GM23338 (cell line): ENCODE data around the gene ZNF277.

ENCODE experiments used
- CREB1 ChIP-seq: fragments of 250-450 bp; sonication (Bioruptor Pico); IDR thresholded peaks from 2 replicates; pipeline ENCODE4 v1.5.0; 2020; ENCODE audit warnings: low read depth, mild to moderate bottlenecking, moderate library complexity
- EZH2 ChIP-seq: fragments of 200-600 bp; sonication (generic); IDR thresholded peaks from one replicate; pipeline ENCODE4 v1.8.0; 2017; ENCODE audit warnings: antibody characterized with exemption, mild to moderate bottlenecking, low read depth; ENCODE audit not compliant: unreplicated experiment
- EZH2phosphoT487 ChIP-seq: fragments of 200-600 bp; sonication (generic); IDR thresholded peaks from one replicate; pipeline ENCODE4 v1.8.1; 2018; ENCODE audit warnings: antibody characterized with exemption; ENCODE audit not compliant: unreplicated experiment
- JUNB ChIP-seq: IDR thresholded peaks from one replicate; pipeline ENCODE4 v1.6.1; 2016; ENCODE audit warnings: antibody characterized with exemption; ENCODE audit not compliant: unreplicated experiment
- NANOG ChIP-seq: IDR thresholded peaks from 2 replicates; pipeline ENCODE4 v1.6.1; 2016; ENCODE audit warnings: antibody characterized with exemption, borderline replicate concordance
- POLR2AphosphoS5 ChIP-seq: IDR thresholded peaks from 2 replicates; pipeline ENCODE4 v1.6.1; 2016; ENCODE audit warnings: antibody characterized with exemption, low read depth
- REST ChIP-seq: IDR thresholded peaks from one replicate; pipeline ENCODE4 v1.6.1; 2018; ENCODE audit warnings: antibody characterized with exemption; ENCODE audit not compliant: unreplicated experiment
- STAT1 ChIP-seq: IDR thresholded peaks from one replicate; pipeline ENCODE4 v1.6.1; 2016; ENCODE audit warnings: antibody characterized with exemption; ENCODE audit not compliant: unreplicated experiment
- ZNF114 ChIP-seq: fragments of 250-450 bp; sonication (Bioruptor Pico); IDR thresholded peaks from 2 replicates; pipeline ENCODE4 v1.5.0; 2020; ENCODE audit warnings: mild to moderate bottlenecking, moderate library complexity
- TF ChIP-seq, protein P1 (sequence below), 2 experiments: fragments of 200-600 bp in 1 of 2; sonication (generic) in 1 of 2; conservative IDR thresholded peaks; 2 replicates each; pipeline versions ENCODE4 v1.5.1 to v1.6.1; 2016 to 2017; ENCODE audit warnings: antibody characterized with exemption in 2 of 2, low read depth in 2 of 2, mild to moderate bottlenecking in 2 of 2, moderate library complexity in 1 of 2

- TF ChIP-seq POLR2AphosphoS5 = no peak
- TF ChIP-seq, protein P1, sequence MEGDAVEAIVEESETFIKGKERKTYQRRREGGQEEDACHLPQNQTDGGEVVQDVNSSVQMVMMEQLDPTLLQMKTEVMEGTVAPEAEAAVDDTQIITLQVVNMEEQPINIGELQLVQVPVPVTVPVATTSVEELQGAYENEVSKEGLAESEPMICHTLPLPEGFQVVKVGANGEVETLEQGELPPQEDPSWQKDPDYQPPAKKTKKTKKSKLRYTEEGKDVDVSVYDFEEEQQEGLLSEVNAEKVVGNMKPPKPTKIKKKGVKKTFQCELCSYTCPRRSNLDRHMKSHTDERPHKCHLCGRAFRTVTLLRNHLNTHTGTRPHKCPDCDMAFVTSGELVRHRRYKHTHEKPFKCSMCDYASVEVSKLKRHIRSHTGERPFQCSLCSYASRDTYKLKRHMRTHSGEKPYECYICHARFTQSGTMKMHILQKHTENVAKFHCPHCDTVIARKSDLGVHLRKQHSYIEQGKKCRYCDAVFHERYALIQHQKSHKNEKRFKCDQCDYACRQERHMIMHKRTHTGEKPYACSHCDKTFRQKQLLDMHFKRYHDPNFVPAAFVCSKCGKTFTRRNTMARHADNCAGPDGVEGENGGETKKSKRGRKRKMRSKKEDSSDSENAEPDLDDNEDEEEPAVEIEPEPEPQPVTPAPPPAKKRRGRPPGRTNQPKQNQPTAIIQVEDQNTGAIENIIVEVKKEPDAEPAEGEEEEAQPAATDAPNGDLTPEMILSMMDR (conservative IDR thresholded peaks at IDR 0.05; ENCODE audit: low read depth in 2 of 2) = no peak
- no peak for TF ChIP-seq JUNB
- no peak for TF ChIP-seq EZH2phosphoT487
- no peak for TF ChIP-seq EZH2
- no peak for TF ChIP-seq REST
- no peak for TF ChIP-seq STAT1
- TF ChIP-seq CREB1 (CRISPR knock-in tag) = no peak
- TF ChIP-seq NANOG = no peak
- no peak for TF ChIP-seq ZNF114 (CRISPR knock-in tag)
These were observed 165.6 kb downstream of the ZNF277 start for GRCh38 chr7:112372101-112372500.
